NCI-H2196 (cell line): ENCODE data around the gene FAM72D.
"Not testable (repeated sequence)": the region's sequence is repeated elsewhere in the genome, so short reads cannot be mapped to it uniquely, and the experiment has no call there.

Source experiments
- DNase-seq: peaks from one replicate; lab custom pipeline; 2025; ENCODE audit not compliant: unreplicated experiment; lab: John Stamatoyannopoulos, UW

Gene FAM72D

DNA sequence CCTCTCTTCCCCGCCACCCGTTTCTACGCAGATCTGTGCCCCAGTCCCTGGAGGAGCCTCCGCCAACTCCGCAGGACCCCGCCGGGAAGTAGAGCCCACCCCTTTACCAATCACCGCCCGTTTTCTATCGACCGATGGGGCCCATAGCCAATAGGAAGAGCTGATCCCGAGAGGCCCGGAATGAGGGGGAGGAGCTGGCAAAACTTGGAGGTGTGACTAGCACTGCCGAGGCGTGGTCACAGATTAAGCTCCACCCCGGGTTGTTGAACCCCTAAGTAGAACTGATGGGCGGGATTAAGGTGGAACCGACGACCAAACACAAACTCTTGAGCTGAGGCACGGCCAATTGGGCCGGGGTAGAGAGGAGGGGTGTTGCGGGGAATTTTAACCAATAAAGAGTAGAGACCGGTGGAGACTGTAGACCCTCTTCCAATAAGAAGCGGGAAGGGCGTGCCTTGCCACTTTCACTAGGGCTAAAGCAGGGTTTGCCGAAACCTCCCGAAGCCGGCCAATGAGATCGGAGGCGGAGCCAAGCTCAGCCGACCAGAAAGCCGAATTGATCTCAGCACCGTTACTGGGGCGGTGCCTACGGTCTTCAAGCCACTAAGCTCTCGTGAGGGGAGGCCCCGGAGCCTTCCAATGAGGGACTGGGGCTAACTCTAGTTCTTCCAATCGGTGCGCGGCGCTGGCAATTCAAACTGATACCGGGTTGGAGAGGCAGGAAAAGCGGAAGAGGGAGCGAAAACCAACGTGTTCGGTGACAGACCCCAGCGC, at the start of gene FAM72D, which contains the start of gene SRGAP2B:
Gene FAM72D (plus strand): TSS at position 691 of the 774 bp plus-strand sequence. CDS start 874 bp downstream, outside the sequence.
Gene SRGAP2B (minus strand): TSS at position 45 of the 774 bp plus-strand sequence. CDS start 2,427 bp downstream, outside the sequence.
- not testable (repeated sequence) for DNase-seq

DNA sequence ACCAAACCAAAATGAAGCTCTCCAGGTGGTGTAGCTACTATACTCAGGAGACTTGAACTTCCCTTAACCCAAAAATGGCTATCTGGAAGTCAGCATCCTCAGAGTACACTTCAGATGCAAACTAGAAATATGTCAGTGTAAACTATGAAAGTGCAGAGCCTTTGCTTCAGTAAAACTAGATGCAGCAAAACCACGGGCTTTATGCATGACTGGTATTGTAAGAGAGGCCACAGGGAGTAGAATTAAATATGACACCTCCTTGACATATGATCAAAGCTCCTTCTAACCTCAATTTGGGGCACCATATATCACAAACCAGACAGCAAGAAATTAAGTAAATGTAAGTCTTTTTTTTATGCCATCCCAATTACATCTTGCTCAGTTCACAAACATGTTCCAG, 48.2 kb upstream of the FAM72D start:
- not testable (repeated sequence) for DNase-seq

DNA sequence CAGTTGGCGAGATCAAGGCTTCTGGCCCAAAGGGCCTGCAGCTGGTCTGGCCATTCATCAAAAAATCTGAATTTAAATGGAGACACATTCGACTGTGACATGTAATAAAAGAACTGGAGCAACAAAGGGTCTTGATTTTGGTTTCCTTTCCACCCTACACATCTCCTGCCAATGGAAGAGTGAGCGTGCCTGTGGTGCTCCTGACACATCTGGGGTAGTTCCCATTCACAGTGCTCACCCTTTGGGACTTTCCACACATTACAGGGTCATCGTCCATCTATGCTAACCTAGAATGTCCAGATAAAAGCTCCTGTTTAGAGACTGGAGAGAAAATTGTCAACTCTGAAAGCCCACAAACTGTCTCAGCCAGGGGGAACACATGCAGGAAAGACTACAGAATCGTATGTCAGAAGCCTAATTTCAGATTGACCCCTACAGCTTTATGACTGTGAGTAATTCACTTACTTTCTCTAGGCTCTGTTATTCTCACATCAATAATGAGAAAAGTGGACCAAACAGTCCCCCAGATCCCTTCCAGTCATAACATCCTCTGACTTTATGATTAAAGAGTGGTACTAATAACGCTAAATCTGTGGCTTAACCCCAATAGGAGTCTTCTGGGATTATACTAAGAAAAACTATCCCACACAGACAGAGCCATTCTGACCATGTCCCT, 47.5 kb upstream of the FAM72D start:
- DNase-seq, result not testable (repeated sequence)

DNA sequence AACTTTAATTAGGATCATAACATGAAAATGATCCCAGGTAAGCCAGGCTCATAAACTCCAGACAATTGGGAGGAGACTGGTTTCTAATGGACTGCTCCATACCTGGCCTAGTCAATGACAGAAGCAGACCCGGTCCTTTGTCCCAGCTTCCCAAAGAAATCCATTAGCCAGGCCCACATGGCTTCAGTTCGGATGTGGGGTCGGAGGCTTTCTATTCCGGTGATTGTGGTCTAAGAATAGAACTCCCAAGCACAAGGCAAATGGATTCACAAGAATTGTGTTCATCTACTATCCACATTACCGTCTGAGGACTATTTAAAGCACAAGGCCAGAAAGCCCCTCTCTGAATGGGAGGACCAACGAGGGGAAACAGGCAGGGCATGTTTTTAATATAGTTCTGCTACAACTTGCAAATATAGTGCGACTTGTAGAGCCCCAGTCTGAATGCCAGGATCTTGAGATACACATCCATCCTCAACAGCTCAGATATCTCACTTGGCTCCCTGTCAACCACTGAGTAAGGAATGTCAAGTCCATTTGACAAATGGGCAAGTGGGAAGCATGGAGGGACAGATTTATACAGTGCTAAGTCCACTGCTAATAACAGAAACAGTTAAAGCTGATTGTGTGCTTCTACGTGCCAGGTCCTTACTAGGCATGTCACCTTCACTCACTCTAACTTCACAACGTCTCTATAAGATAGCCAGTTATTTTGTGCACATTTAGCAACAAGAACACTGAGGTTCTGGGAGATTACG, 43.6 kb upstream of the FAM72D start:
- DNase-seq, result not testable (repeated sequence)

DNA sequence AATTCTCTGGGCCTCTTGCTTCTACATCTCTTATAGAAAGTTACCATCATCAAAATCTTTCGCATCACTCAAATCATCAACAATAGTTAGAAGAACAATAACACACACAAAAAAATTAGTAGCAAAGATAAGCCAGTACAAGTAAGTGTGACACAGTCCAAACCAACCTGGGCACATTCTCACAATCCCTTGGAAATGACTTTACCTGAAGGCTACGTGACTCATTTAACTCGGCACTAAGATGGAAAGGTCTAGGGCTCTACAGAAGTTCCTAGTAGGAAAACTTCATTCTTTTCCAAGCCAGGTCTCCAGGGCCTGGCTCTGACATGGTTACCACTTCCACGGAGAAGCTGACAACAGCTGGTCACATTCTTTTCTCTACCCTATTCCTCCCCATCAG, 42.3 kb upstream of the FAM72D start:
- DNase-seq, result not testable (repeated sequence)

DNA sequence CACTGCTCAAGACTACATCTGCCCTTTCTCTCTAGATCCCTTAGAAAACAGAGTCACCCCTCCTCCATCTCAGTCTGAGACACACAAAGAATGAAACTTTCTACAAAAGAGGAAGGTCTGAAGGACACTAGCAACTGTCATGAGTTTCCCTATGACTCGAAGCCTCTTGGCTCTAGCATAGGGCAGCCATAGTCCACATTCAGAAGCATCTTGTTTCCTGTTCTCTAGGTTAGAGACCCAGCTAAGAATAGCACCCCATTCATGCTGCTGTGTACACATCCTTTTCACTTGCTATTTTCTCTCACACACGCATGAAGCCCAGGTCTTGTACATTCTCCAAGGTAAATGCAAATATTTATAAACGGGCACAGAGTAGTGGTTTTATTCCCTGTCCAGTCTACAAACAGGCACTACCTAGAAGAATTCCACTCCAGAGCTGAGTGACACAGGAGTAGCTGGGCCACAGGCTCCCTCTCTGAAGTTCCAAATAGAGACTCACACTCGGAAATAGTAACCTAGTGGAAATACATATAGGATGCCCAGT, 40.5 kb upstream of the FAM72D start:
- DNase-seq, result not testable (repeated sequence)

DNA sequence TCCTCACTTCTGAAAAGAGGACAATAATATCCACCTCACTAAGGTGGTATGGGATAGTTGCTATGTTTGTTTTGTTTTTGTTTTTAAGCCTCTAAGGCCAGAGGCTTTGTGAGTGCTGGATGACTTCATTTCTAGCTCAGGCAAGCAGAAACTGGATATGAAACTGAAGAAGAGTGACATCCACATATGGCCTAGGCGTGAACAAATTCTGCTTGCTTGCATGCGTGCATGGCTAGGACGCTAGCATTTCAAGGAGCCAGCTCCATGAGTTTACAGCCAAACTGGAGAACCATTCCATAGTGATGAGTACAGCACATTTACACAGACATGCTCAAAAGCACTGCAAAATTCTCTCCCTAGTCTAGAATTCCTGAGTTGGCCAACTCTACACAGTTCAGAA, 37.6 kb upstream of the FAM72D start:
- DNase-seq, result not testable (repeated sequence)

DNA sequence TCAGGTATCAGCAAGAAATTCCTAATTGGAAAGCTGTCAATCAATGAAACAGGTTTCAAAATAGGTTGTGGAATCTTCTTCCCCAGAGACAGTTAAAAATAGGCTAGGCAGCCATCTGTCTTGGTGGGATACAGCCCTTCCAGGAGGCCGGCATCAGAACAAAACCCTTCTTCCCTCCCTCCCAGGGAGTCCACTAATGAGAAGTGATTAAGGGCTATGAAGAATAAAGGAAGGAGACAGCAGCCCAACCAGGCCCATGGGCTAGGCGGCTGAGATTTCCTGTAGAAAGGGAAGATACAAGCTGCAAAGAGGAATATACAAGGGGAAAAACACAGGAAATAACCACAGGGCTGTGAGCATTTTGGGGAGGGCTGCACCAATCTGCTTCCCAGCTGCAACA, 32.5 kb upstream of the FAM72D start:
- not testable (repeated sequence) for DNase-seq

DNA sequence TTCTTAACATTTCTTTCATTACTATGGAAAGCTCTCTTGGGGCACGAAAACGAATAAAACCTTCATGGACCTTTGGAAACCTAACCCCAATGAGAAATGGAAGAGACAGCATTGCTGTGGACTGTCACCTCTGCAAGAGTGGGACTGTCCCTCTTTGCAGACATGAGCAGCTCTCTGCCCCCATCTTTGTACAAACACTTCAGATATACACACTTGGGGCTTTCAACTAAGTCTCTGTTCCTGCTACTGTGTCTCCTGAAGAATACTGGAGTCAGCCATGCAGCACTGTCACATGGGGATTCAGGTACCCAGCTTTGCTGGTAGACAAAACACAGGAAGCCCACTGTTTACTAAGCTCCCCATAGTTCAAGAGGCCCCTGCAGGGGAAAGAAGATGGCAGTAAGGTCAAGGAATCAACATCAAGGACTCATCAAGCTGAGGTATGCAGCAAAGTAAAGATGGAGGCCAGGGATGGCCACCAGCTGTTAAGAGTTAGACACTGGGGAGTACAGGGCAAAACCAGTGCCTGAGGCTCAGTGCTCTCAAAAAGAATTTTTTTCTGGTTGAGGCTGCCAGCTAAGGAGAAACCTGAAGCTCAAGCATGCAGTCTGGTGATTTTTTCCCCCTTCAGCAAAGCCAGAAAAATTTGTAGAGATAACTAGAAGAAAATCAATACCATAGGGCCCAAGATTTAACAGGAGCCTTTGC, 31.7 kb upstream of the FAM72D start:
- DNase-seq, result not testable (repeated sequence)

DNA sequence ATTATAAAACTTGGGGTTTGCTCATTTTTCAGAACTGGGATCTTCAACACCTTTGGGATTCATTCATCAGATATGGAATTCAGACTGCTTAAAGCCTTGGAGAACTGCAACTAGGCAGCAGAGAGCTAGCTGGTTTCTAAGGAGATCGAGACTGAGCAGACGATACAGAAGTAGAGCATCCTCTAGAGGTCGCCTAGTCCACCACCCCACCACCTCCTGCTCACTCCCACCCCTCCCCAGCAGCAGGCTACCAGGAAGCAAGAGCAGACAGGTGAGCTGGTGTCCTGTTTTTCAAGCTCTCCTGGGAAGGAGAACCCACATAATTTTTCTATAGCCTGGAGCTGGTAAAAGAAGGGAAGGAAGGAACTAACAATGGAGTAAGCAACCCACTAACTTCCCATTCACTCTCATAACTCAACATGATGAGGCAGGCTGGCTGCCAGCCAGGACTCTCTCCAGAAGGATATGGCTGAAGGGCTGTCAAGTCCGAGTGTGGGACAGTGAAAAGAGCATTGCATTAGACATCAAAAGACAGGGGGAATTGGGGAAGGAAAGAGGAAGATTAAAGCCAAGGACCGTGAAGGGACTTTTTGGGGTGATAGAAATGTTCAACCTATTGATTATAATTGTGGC, 30.5 kb upstream of the FAM72D start:
- not testable (repeated sequence) for DNase-seq

DNA sequence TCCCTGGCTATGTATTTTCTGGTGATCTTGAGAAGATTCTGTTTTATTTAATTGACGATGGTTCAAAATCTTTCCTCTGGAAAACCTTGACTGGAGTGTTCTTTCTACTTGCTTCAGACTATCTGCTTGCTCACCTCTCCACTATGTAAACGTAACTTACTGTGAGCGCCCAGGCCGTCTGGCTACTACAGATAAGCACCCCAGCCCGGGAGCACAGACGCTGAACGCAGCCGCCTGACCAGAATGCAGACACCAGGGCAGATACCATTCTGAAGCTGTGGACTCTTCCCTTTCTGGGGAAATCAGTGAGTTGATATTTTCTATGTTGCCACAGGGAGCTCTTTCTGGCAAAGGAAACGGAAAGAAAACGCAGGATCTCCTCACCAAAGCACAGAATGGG, 29.3 kb upstream of the FAM72D start:
- not testable (repeated sequence) for DNase-seq

DNA sequence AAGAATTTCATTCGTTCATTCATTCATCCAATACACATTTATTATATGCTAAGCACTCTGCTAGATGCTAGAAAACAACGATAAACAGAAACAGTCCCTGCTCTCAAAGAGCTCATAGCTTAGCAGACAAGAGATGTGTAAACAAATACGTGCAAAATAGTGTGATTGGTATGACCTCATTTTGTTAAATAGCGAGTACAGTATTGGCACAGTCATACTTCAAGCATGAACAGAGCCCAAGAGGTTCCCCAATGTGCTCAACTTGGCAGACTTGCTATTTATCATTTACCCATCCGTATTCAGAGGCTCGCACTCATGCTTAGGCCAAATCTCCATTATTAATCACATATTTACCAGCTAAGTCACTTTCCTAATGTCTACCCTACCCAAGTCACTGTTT, 24.2 kb upstream of the FAM72D start:
- DNase-seq, result not testable (repeated sequence)

DNA sequence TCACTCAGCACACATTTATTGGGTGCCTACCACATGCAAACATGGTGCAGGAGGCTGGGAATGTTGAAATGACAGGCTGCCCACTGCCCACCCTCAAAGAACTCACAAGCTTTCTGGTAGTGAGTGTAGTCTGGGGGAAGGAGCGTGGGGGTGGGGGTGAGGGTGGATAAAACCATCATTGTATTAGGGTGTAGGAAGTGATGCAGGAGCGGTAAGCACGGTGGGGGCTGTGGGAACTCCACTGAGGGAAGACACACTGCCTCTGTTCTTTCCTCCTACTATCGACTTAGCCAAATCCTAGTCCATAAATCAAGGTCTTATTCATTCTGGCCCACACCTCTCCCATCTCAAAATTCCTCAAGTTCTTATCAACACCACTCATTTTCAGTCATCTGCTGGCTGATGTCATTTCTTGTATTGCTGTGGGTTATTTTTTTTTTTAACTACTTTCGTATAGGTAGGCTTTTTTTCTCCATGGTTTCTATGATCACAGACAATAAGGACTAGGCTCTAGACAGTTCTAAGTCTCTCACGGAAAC, 21.7 kb upstream of the FAM72D start:
- DNase-seq, result not testable (repeated sequence)

DNA sequence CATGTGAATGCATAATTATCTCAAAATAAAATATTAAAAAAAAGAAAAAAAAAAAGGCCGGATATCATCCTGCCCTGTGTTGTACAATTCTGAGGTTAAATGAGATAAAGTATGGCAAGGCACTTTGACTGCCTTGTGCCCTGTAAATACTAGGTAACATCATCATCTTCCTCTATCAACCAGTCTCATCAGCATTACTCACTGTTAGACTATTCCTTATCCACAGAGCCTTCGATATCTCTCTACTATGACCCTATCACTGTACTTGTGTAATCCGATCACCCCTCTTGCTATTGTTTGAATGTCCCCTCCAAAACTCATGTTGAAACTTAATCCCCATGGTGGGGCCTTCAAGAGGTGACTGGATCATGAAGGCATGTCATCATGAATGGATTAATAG, 18.9 kb upstream of the FAM72D start:
- not testable (repeated sequence) for DNase-seq

DNA sequence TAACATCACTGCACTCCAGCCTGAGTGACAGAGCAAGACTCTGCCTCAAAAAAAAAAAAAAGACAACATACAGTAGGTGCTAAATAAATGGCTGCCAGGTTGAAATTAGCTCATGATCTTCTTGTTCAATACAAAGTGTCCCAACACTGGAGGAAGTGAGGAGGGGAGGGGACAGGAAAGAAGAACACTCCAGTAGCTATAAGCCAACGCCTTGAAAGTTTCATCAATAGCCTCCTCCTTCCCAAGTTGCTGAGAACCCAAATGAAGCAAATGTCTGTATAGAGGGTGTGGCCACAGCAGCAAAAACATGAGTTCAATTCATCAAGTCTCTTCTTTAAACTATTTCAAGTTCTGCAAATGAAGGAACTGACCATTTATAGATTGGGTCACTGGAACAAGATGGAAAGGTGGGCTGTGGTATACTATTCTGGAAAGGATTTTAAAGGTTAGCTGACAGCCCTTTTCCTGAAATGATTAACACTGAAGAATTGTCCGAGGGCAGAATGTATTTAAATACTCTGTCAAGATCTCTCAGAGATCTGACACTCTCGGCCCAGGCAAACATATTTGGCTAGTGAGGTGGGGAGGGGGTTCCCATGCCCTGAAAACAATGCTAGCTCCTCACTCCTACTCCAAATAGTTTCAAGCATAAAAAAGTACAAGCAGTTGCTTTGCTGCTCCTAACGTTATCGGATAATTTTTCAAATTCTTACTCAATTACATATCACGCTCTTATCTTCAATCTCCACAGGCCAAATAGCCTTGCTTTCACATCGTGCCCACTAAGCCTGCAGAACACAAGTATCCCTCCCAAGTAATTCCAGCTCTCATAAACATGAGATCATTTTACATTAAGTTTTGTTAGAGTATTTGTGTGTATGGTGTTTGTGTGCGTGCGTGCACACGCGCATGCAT, 17.6 kb upstream of the FAM72D start:
- not testable (repeated sequence) for DNase-seq

DNA sequence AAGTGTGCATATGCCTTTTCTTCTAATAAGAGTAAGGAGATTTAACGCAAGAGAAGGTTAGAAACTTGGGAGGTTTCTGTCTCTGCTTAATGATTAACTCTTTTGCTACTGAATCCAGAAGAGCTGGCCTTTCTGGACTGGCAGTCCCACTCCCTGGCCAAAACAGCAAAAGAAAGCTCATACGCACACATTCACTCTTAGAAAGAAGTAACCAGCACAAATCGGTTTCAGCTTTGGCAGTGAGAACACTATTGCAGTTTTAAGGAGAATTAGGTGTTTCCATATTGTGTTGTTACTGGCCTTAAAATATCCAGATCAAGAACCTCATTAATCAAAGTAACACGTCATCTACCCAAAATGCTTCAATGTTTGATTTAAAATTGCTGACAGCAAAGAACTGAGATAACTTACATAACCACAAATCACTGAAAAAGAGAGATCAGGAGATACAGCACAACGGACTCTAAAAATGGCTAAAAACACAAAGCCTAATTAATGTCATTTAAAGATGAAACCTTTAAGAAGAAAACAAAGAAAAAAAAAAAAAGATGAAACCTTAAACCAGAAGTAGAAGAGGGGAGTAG, 16.9 kb upstream of the FAM72D start:
- not testable (repeated sequence) for DNase-seq

DNA sequence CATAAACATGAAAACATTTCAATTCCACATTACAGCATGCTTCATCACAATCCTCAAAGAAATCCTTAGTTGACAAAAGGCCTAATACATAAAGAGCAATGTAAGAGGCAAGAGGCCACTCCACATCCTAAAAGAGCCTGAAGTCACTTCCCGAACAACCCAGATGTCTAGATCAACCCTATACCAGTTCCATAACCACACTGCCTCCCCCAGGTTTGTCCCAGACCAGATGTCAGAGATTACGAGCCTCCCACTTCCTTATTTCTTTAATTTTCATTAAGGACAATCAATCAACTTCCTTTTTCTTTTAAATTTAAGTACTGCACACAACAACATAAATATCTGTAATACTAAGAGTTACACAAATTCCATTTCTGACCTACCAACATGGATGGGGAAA, 16.0 kb upstream of the FAM72D start:
- not testable (repeated sequence) for DNase-seq

DNA sequence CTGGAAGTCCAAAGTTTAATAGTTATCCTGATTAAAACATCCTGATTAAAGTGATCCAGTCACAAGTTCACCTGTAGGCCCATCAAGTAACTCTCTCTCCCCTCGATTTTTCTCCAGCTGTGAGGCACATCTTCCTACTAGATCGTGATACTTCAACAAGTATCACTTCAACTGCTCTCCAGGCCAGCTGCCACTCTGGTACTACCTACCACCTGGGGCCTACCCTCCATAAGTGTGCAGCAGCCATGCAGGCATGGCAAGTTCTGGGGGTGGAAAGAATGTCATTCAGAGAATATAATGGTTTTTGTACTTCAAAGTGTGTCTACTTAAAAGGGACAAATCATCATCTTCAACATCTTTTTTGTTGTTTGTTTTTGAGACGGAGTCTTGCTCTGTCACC, 15.6 kb upstream of the FAM72D start:
- DNase-seq, result not testable (repeated sequence)
